GM12801 (cell line): Measurements from ENCODE around the gene KIF1C.

Experiments
- CTCF ChIP-seq: IDR thresholded peaks from one replicate; pipeline ENCODE4 v1.5.1; 2011; ENCODE audit warnings: control low read depth; ENCODE audit not compliant: insufficient read length; ENCODE audit errors: extremely low read depth

KIF1C gene

GRCh38 chr17:4965311-4965986, 32.3 kb upstream of the KIF1C start:
- TF ChIP-seq CTCF, result no peak

- TF ChIP-seq CTCF, result no peak
Observed at GRCh38 chr17:4966844-4967538, 30.8 kb upstream of the KIF1C start.

- TF ChIP-seq CTCF, result no peak
Observed at GRCh38 chr17:4967539-4968485, 29.9 kb upstream of the KIF1C start, which contains the start of gene SPAG7. Gene SPAG7 (minus strand): TSS chr17:4967817. CDS start chr17:4967804, 13 bp downstream.

GRCh38 chr17:4968486-4969046, 29.2 kb upstream of the KIF1C start:
- no peak for TF ChIP-seq CTCF

- TF ChIP-seq CTCF, result no peak
Observed at GRCh38 chr17:4969047-4969550, 28.7 kb upstream of the KIF1C start.

- no peak for TF ChIP-seq CTCF
Observed at GRCh38 chr17:4969551-4970173, 28.1 kb upstream of the KIF1C start.
